Upper lobe of left lung (tissue), 4 donors: ENCODE measurements around the gene MORC1.

ENCODE experiments used
- EP300 ChIP-seq, 4 donors: sonication (generic); formaldehyde crosslinking; IDR thresholded peaks; one replicate each; pipeline ENCODE4 v1.5.1; 2017; ENCODE audit warnings: antibody characterized with exemption in 4 of 4, control low read depth in 2 of 4
- POLR2A ChIP-seq, 4 donors: fragments of 450-650 bp; IDR thresholded peaks; one replicate each; pipeline ENCODE4 v1.5.1; 2016 to 2017; ENCODE audit warnings: antibody characterized with exemption in 4 of 4, mild to moderate bottlenecking in 2 of 4
- TF ChIP-seq, protein P1 (sequence below), 6 experiments: fragments of 450-650 bp in 4 of 6; fragments of 200-600 bp in 2 of 6; sonication (generic) in 2 of 6; IDR thresholded peaks; one replicate each; pipeline ENCODE4 v1.5.1; 2016 to 2019; ENCODE audit warnings: antibody characterized with exemption in 6 of 6

DNA sequence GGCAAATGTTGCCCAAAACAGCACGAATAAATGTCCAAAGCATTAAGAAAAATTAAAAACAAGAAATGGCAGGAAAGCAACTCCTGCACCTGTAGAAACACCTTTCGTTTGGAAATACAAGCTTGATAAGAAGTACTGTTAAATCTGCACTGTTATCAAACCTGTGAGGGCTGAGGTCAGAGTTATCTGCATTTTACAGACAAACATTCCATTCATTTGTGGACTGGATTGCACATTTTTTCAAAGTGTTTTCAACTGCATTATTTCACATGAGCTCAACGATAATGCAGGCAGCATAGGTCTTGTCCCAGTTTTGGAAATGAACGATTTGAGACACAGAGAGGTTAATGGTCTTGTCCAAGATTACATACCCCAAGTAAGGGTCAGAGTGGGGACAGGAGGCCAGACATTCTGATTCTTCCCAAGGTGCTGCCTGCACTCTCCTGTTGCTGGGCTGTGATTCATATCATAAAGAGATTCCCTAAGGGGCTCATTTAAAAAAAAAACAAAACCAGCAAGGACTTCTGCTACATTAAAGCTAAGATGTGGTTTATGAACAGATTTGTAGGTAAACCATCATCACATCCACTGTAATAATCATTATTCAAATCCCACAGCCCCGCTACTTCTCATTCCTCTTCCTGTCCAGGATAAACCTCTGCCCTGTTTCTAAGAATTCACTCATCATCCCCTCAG, 177.2 kb downstream of the MORC1 start:
- TF ChIP-seq POLR2A (IDR thresholded peaks at IDR 0.05): no peak
- TF ChIP-seq, protein P1, sequence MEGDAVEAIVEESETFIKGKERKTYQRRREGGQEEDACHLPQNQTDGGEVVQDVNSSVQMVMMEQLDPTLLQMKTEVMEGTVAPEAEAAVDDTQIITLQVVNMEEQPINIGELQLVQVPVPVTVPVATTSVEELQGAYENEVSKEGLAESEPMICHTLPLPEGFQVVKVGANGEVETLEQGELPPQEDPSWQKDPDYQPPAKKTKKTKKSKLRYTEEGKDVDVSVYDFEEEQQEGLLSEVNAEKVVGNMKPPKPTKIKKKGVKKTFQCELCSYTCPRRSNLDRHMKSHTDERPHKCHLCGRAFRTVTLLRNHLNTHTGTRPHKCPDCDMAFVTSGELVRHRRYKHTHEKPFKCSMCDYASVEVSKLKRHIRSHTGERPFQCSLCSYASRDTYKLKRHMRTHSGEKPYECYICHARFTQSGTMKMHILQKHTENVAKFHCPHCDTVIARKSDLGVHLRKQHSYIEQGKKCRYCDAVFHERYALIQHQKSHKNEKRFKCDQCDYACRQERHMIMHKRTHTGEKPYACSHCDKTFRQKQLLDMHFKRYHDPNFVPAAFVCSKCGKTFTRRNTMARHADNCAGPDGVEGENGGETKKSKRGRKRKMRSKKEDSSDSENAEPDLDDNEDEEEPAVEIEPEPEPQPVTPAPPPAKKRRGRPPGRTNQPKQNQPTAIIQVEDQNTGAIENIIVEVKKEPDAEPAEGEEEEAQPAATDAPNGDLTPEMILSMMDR (IDR thresholded peaks at IDR 0.05): no peak
- no peak for TF ChIP-seq EP300 (IDR thresholded peaks at IDR 0.05)
